ENCODE measurements around the gene GAB4.

The GAB4 gene

GRCh38 chr22:17013396-17014100, 5.5 kb upstream of the GAB4 start:
- Mint-ChIP-seq H3K4me3 (no peak overlapping the region), H3K9me3 (ENCODE audit: low read depth) (no peaks in the 10 kb centered on the region), H3K36me3 (no peaks in the 10 kb centered on the region), H3K4me1 (ENCODE audit: low read depth) (no peaks in the 10 kb centered on the region), H3K27me3 (peaks cover 17% of the 10 kb centered on the region), H3K27ac (no peak overlapping the region)

GRCh38 chr22:17012267-17012666, 4.2 kb upstream of the GAB4 start:
- Mint-ChIP-seq H3K4me3 (no peak overlapping the region), H3K4me1 (ENCODE audit: low read depth) (no peaks in the 10 kb centered on the region), H3K36me3 (no peaks in the 10 kb centered on the region), H3K27me3 (peaks cover 14% of the 10 kb centered on the region), H3K27ac (no peak overlapping the region), H3K9me3 (ENCODE audit: low read depth) (no peaks in the 10 kb centered on the region)

GRCh38 chr22:17009640-17010291, 1.7 kb upstream of the GAB4 start:
- Mint-ChIP-seq H3K9me3 (ENCODE audit: low read depth) (peaks cover 4% of the 10 kb centered on the region), H3K4me3 (no peak overlapping the region), H3K4me1 (ENCODE audit: low read depth) (no peaks in the 10 kb centered on the region), H3K36me3 (no peaks in the 10 kb centered on the region), H3K27ac (no peak overlapping the region), H3K27me3 (peaks cover 29% of the 10 kb centered on the region)

- peaks cover 8% of the 10 kb centered on the region for H3K9me3 Mint-ChIP-seq (ENCODE audit: low read depth)
- no peak overlapping the region for H3K4me3 Mint-ChIP-seq
Observed at GRCh38 chr22:17007257-17007656, 765 bp downstream of the GAB4 start.

GRCh38 chr22:16989915-16990314, 18.1 kb downstream of the GAB4 start:
- no peaks in the 10 kb centered on the region for H3K9me3 Mint-ChIP-seq (ENCODE audit: low read depth)
- peaks cover 3% of the 10 kb centered on the region for H3K27me3 Mint-ChIP-seq
- no peaks in the 10 kb centered on the region for H3K4me1 Mint-ChIP-seq (ENCODE audit: low read depth)
- no peak overlapping the region for H3K4me3 Mint-ChIP-seq
- H3K27ac Mint-ChIP-seq, result no peak overlapping the region
- H3K36me3 Mint-ChIP-seq, result no peaks in the 10 kb centered on the region

More at GRCh38 chr22:17007257-17007656, 765 bp downstream of the GAB4 start:
- no peaks in the 10 kb centered on the region for H3K4me1 Mint-ChIP-seq (ENCODE audit: low read depth)
- H3K27ac Mint-ChIP-seq, result no peak overlapping the region
- H3K36me3 Mint-ChIP-seq, result no peaks in the 10 kb centered on the region
- peaks cover 41% of the 10 kb centered on the region for H3K27me3 Mint-ChIP-seq

- peaks cover 12% of the 10 kb centered on the region for H3K9me3 Mint-ChIP-seq (ENCODE audit: low read depth)
- H3K27ac Mint-ChIP-seq, result no peak overlapping the region
- H3K36me3 Mint-ChIP-seq, result no peaks in the 10 kb centered on the region
- H3K27me3 Mint-ChIP-seq, result peaks cover 5% of the 10 kb centered on the region
- H3K4me3 Mint-ChIP-seq, result no peak overlapping the region
- no peaks in the 10 kb centered on the region for H3K4me1 Mint-ChIP-seq (ENCODE audit: low read depth)
Observed at GRCh38 chr22:16988257-16988656, 19.8 kb downstream of the GAB4 start.

GRCh38 chr22:16987822-16988221, 20.2 kb downstream of the GAB4 start:
- peaks cover 15% of the 10 kb centered on the region for H3K9me3 Mint-ChIP-seq (ENCODE audit: low read depth)
- H3K27me3 Mint-ChIP-seq, result peaks cover 5% of the 10 kb centered on the region
- H3K36me3 Mint-ChIP-seq, result no peaks in the 10 kb centered on the region
- no peak overlapping the region for H3K27ac Mint-ChIP-seq
- H3K4me1 Mint-ChIP-seq (ENCODE audit: low read depth), result no peaks in the 10 kb centered on the region
- no peak overlapping the region for H3K4me3 Mint-ChIP-seq

- Mint-ChIP-seq H3K4me1 (ENCODE audit: low read depth) (peaks cover 7% of the 10 kb centered on the region), H3K27me3 (peaks cover 28% of the 10 kb centered on the region), H3K36me3 (no peaks in the 10 kb centered on the region), H3K4me3 (no peak overlapping the region), H3K27ac (no peak overlapping the region), H3K9me3 (ENCODE audit: low read depth) (no peaks in the 10 kb centered on the region)
Observed at GRCh38 chr22:16975155-16975885, 32.7 kb downstream of the GAB4 start.

GRCh38 chr22:16974298-16975084, 33.5 kb downstream of the GAB4 start:
- Mint-ChIP-seq H3K9me3 (ENCODE audit: low read depth) (no peaks in the 10 kb centered on the region), H3K27me3 (peaks cover 28% of the 10 kb centered on the region), H3K36me3 (no peaks in the 10 kb centered on the region), H3K27ac (no peak overlapping the region), H3K4me1 (ENCODE audit: low read depth) (peaks cover 12% of the 10 kb centered on the region), H3K4me3 (no peak overlapping the region)

GRCh38 chr22:16973591-16974297, 34.3 kb downstream of the GAB4 start:
- Mint-ChIP-seq H3K4me3 (no peak overlapping the region), H3K9me3 (ENCODE audit: low read depth) (no peaks in the 10 kb centered on the region), H3K27ac (no peak overlapping the region), H3K36me3 (no peaks in the 10 kb centered on the region), H3K27me3 (peaks cover 28% of the 10 kb centered on the region), H3K4me1 (ENCODE audit: low read depth) (peaks cover 12% of the 10 kb centered on the region)

- peaks cover 23% of the 10 kb centered on the region for H3K27me3 Mint-ChIP-seq
- peaks cover 12% of the 10 kb centered on the region for H3K4me1 Mint-ChIP-seq (ENCODE audit: low read depth)
- H3K4me3 Mint-ChIP-seq, result no peak overlapping the region
- no peaks in the 10 kb centered on the region for H3K9me3 Mint-ChIP-seq (ENCODE audit: low read depth)
- no peaks in the 10 kb centered on the region for H3K36me3 Mint-ChIP-seq
- H3K27ac Mint-ChIP-seq, result no peak overlapping the region
Observed at GRCh38 chr22:16972311-16972710, 35.7 kb downstream of the GAB4 start.

- Mint-ChIP-seq H3K36me3 (no peaks in the 10 kb centered on the region), H3K27me3 (peaks cover 14% of the 10 kb centered on the region), H3K4me1 (ENCODE audit: low read depth) (peaks cover 12% of the 10 kb centered on the region), H3K9me3 (ENCODE audit: low read depth) (no peaks in the 10 kb centered on the region), H3K4me3 (no peak overlapping the region), H3K27ac (no peak overlapping the region)
Observed at GRCh38 chr22:16970446-16970845, 37.6 kb downstream of the GAB4 start.

GRCh38 chr22:16969508-16970327, 38.3 kb downstream of the GAB4 start:
- H3K4me1 Mint-ChIP-seq (ENCODE audit: low read depth), result peaks cover 12% of the 10 kb centered on the region
- no peak overlapping the region for H3K27ac Mint-ChIP-seq
- no peaks in the 10 kb centered on the region for H3K36me3 Mint-ChIP-seq
- peaks cover 14% of the 10 kb centered on the region for H3K27me3 Mint-ChIP-seq
- H3K4me3 Mint-ChIP-seq, result no peak overlapping the region
- no peaks in the 10 kb centered on the region for H3K9me3 Mint-ChIP-seq (ENCODE audit: low read depth)

- H3K27ac Mint-ChIP-seq, result no peak overlapping the region
- H3K27me3 Mint-ChIP-seq, result peaks cover 7% of the 10 kb centered on the region
- no peak overlapping the region for H3K4me3 Mint-ChIP-seq
Observed at GRCh38 chr22:16968218-16968595, 39.8 kb downstream of the GAB4 start.

More at GRCh38 chr22:16968218-16968595, 39.8 kb downstream of the GAB4 start:
- H3K4me1 Mint-ChIP-seq (ENCODE audit: low read depth), result peaks cover 12% of the 10 kb centered on the region
- no peaks in the 10 kb centered on the region for H3K9me3 Mint-ChIP-seq (ENCODE audit: low read depth)
- H3K36me3 Mint-ChIP-seq, result no peaks in the 10 kb centered on the region
